SK-N-SH (cell line): ENCODE results near the gene ZNF398. TPM values are rescaled to one million over a fixed set of nuclear protein-coding genes. Genes with fewer than 3 reads are reported as not detected.

Experiments used
- CTCF ChIA-PET: fragments of 300-600, 350-600 bp; formaldehyde crosslinking; extraction: SDS; loops from one replicate; lab custom pipeline; 2021; lab: Yijun Ruan, JAX
- POLR2A ChIA-PET: fragments of 350-600 bp; sonication (Branson Sonifier 250); formaldehyde crosslinking; extraction: SDS; loops from one replicate; lab custom pipeline; 2020; ENCODE audit warnings: antibody characterized with exemption, inconsistent platforms; lab: Yijun Ruan, JAX
- DNase-seq: peaks from one replicate; pipeline ENCODE4 v3.0.0; 2012
- H2AFZ ChIP-seq: fragments of 200-600 bp; sonication (generic); 2 replicates; pipeline ENCODE4 v1.8.1; 2016; ENCODE audit warnings: antibody characterized with exemption, mild to moderate bottlenecking, low read depth
- H3F3A ChIP-seq: fragments of 200-600 bp; sonication (generic); replicated peaks from 2 replicates; pipeline ENCODE3; 2016; ENCODE audit warnings: antibody characterized with exemption, mild to moderate bottlenecking; ENCODE audit not compliant: insufficient read depth
- H3K27ac ChIP-seq, 2 experiments: fragments of 200-500 bp in 1 of 2; fragments of 200-600 bp in 1 of 2; sonication (Bioruptor generic) in 1 of 2; sonication (generic), shearing (Covaris generic) in 1 of 2; 2 replicates each; pipeline versions ENCODE4 v1.5.1 to v1.6.1; 2014 to 2016; ENCODE audit warnings: low read depth in 2 of 2, inconsistent platforms in 1 of 2, low read length in 1 of 2, mild to moderate bottlenecking in 1 of 2, mixed read lengths in 1 of 2
- H3K27me3 ChIP-seq: fragments of 200-600 bp; sonication (generic), shearing (Covaris generic); 2 replicates; pipeline ENCODE4 v1.6.1; 2016; ENCODE audit warnings: mixed run types; ENCODE audit not compliant: insufficient read depth
- H3K36me3 ChIP-seq, 2 experiments: fragments of 200-500 bp in 1 of 2; fragments of 200-600 bp in 1 of 2; sonication (Bioruptor generic) in 1 of 2; sonication (generic) in 1 of 2; replicated peaks in 1 of 2; 2 replicates each; pipeline versions ENCODE3 to v1.5.1; 2014 to 2016; ENCODE audit warnings: low read length in 1 of 2, mild to moderate bottlenecking in 1 of 2; ENCODE audit not compliant: insufficient read depth in 2 of 2, control insufficient read depth in 1 of 2
- H3K4me1 ChIP-seq, 2 experiments: fragments of 200-500 bp in 1 of 2; fragments of 200-600 bp in 1 of 2; sonication (Bioruptor generic) in 1 of 2; sonication (generic), shearing (Covaris generic) in 1 of 2; 2 replicates each; pipeline versions ENCODE4 v1.5.1 to v1.6.1; 2014 to 2016; ENCODE audit warnings: low read depth in 1 of 2, low read length in 1 of 2, mixed run types in 1 of 2; ENCODE audit not compliant: insufficient read depth in 2 of 2, control insufficient read depth in 1 of 2
- H3K4me2 ChIP-seq: fragments of 200-600 bp; sonication (generic), shearing (Covaris generic); 2 replicates; pipeline ENCODE4 v1.6.1; 2017; ENCODE audit warnings: mixed run types
- H3K4me3 ChIP-seq, 2 experiments: fragments of 200-500 bp in 1 of 2; fragments of 200-600 bp in 1 of 2; sonication (Bioruptor generic) in 1 of 2; sonication (generic), shearing (Covaris generic) in 1 of 2; 2 replicates each; pipeline versions ENCODE4 v1.5.1 to v1.8.1; 2014 to 2016; ENCODE audit warnings: low read depth in 2 of 2, inconsistent platforms in 1 of 2, low read length in 1 of 2, mild to moderate bottlenecking in 1 of 2, mixed read lengths in 1 of 2, moderate library complexity in 1 of 2
- H3K79me2 ChIP-seq: fragments of 200-600 bp; sonication (generic); 2 replicates; pipeline ENCODE4 v1.8.1; 2017; ENCODE audit warnings: mild to moderate bottlenecking; ENCODE audit not compliant: insufficient read depth
- H3K9ac ChIP-seq: fragments of 200-600 bp; sonication (generic); 2 replicates; pipeline ENCODE4 v1.6.1; 2017; ENCODE audit warnings: mixed run types
- H3K9me2 ChIP-seq: fragments of 200-600 bp; sonication (generic); 2 replicates; pipeline ENCODE4 v1.6.1; 2017; ENCODE audit warnings: mixed run types
- H3K9me3 ChIP-seq: fragments of 200-600 bp; sonication (generic); 2 replicates; pipeline ENCODE4 v1.6.1; 2017; ENCODE audit warnings: mixed run types, mild to moderate bottlenecking, moderate library complexity
- H4K20me1 ChIP-seq: fragments of 200-600 bp; sonication (generic); 2 replicates; pipeline ENCODE4 v1.6.1; 2017; ENCODE audit warnings: mild to moderate bottlenecking, mixed run types; ENCODE audit not compliant: insufficient read depth
- FOXJ3 ChIP-seq: sonication (generic); formaldehyde crosslinking; IDR thresholded peaks from 2 replicates; pipeline ENCODE4 v1.5.1; 2020; ENCODE audit warnings: mild to moderate bottlenecking, missing genetic modification reagents
- GATA2 ChIP-seq: sonication (generic); formaldehyde crosslinking; IDR thresholded peaks from 2 replicates; pipeline ENCODE4 v1.5.0; 2020; ENCODE audit warnings: mild to moderate bottlenecking, missing genetic modification reagents
- JUND ChIP-seq: IDR thresholded peaks from 2 replicates; pipeline ENCODE4 v1.4.0; 2012
- MXI1 ChIP-seq: IDR thresholded peaks from 2 replicates; pipeline ENCODE4 v1.6.1; 2012; ENCODE audit warnings: mild to moderate bottlenecking, low read depth, low read length, improper control_type of control experiment
- NFIC ChIP-seq: IDR thresholded peaks from 2 replicates; pipeline ENCODE4 v1.4.0; 2012; ENCODE audit warnings: borderline replicate concordance
- POLR2AphosphoS5 ChIP-seq: IDR thresholded peaks from 2 replicates; pipeline ENCODE4 v1.6.1; 2012; ENCODE audit warnings: low read depth, low read length
- SIN3A ChIP-seq: IDR thresholded peaks from 2 replicates; pipeline ENCODE4 v1.6.1; 2012; ENCODE audit warnings: low read depth, mild to moderate bottlenecking, low read length, moderate library complexity, borderline replicate concordance
- SMC3 ChIP-seq: IDR thresholded peaks from 2 replicates; pipeline ENCODE4 v1.6.1; 2012; ENCODE audit warnings: low read depth, low read length, improper control_type of control experiment
- TEAD4 ChIP-seq: IDR thresholded peaks from 2 replicates; pipeline ENCODE4 v1.4.0; 2012; ENCODE audit warnings: mild to moderate bottlenecking, borderline replicate concordance; ENCODE audit not compliant: insufficient read depth
- YY1 ChIP-seq: IDR thresholded peaks from 2 replicates; pipeline ENCODE4 v1.4.0; 2012; ENCODE audit warnings: low read depth, mild to moderate bottlenecking
- WGBS: methylation state at CpG from one replicate; pipeline ENCODE4 v1.1.6; 2017; ENCODE audit warnings: low lambda C conversion rate; 5-methylcytosine and 5-hydroxymethylcytosine counted together
- polyA plus RNA-seq, 3 experiments: library from polyadenylated mRNA; depleted of rRNA; stranded (reverse); fragments of >200 nt; gene quantifications; 2 replicates each; pipeline ENCODE4 v1.2.3, GENCODE V29; 2012
- TF ChIP-seq, protein P1 (sequence below): IDR thresholded peaks from 2 replicates; pipeline ENCODE4 v1.6.1; 2012; ENCODE audit warnings: mild to moderate bottlenecking, low read depth, low read length, moderate library complexity
- TF ChIP-seq, protein P2 (sequence below): IDR thresholded peaks from 2 replicates; pipeline ENCODE4 v1.4.0; 2012; ENCODE audit warnings: low read depth, borderline replicate concordance
- TF ChIP-seq, protein P3 (sequence below): fragments of 200-600 bp; sonication (generic); IDR thresholded peaks from 2 replicates; pipeline ENCODE4 v1.6.1; 2017; ENCODE audit warnings: antibody characterized with exemption, mild to moderate bottlenecking, moderate library complexity
- TF ChIP-seq, protein P4 (sequence below): IDR thresholded peaks from 2 replicates; pipeline ENCODE4 v1.4.0; 2012; ENCODE audit warnings: low read depth, borderline replicate concordance
- TF ChIP-seq, protein P5 (sequence below): IDR thresholded peaks from 2 replicates; pipeline ENCODE4; 2012

The ZNF398 gene
- polyA plus RNA-seq, 1 of the 3 experiments (the other 2 are of a cell fraction), result 4.5 TPM

DNA sequence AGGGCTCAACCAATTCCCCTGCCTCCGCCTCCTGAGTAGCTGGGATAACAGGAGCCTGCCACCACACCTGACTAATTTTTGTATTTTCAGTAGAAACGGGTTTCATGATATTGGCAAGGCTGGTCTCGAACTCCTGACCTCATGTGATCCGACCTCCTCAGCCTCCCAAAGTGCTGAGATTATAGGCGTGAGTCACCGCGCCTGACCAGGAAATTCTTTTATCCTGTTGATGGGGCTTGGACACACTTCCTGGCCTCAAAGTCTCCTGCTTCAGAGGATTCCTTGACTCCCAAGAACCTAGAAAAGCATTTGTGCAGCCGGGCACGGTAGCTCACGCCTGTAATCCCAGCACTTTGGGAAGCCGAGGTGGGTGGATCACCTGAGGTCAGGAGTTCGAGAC, 37.3 kb upstream of the ZNF398 start:
- no peaks in the 10 kb centered on the region for H3K27me3 ChIP-seq
- no peaks in the 10 kb centered on the region for H4K20me1 ChIP-seq
- no peak overlapping the region for H2AFZ ChIP-seq
- no peaks in the 10 kb centered on the region for H3K4me1 ChIP-seq
- no peak overlapping the region for H3K9ac ChIP-seq
- no peaks in the 10 kb centered on the region for H3K9me2 ChIP-seq
- no peaks in the 10 kb centered on the region for H3K79me2 ChIP-seq
- TF ChIP-seq SIN3A (no peak), NFIC (no peak), FOXJ3 (no peak), YY1 (no peak), GATA2 (no peak), MXI1 (no peak), SMC3 (no peak), TEAD4 (no peak), JUND (no peak), POLR2AphosphoS5 (no peak)
- TF ChIP-seq, protein P1, sequence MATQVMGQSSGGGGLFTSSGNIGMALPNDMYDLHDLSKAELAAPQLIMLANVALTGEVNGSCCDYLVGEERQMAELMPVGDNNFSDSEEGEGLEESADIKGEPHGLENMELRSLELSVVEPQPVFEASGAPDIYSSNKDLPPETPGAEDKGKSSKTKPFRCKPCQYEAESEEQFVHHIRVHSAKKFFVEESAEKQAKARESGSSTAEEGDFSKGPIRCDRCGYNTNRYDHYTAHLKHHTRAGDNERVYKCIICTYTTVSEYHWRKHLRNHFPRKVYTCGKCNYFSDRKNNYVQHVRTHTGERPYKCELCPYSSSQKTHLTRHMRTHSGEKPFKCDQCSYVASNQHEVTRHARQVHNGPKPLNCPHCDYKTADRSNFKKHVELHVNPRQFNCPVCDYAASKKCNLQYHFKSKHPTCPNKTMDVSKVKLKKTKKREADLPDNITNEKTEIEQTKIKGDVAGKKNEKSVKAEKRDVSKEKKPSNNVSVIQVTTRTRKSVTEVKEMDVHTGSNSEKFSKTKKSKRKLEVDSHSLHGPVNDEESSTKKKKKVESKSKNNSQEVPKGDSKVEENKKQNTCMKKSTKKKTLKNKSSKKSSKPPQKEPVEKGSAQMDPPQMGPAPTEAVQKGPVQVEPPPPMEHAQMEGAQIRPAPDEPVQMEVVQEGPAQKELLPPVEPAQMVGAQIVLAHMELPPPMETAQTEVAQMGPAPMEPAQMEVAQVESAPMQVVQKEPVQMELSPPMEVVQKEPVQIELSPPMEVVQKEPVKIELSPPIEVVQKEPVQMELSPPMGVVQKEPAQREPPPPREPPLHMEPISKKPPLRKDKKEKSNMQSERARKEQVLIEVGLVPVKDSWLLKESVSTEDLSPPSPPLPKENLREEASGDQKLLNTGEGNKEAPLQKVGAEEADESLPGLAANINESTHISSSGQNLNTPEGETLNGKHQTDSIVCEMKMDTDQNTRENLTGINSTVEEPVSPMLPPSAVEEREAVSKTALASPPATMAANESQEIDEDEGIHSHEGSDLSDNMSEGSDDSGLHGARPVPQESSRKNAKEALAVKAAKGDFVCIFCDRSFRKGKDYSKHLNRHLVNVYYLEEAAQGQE, result no peak
- TF ChIP-seq, protein P2, sequence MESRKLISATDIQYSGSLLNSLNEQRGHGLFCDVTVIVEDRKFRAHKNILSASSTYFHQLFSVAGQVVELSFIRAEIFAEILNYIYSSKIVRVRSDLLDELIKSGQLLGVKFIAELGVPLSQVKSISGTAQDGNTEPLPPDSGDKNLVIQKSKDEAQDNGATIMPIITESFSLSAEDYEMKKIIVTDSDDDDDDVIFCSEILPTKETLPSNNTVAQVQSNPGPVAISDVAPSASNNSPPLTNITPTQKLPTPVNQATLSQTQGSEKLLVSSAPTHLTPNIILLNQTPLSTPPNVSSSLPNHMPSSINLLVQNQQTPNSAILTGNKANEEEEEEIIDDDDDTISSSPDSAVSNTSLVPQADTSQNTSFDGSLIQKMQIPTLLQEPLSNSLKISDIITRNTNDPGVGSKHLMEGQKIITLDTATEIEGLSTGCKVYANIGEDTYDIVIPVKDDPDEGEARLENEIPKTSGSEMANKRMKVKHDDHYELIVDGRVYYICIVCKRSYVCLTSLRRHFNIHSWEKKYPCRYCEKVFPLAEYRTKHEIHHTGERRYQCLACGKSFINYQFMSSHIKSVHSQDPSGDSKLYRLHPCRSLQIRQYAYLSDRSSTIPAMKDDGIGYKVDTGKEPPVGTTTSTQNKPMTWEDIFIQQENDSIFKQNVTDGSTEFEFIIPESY, result no peak
- TF ChIP-seq, protein P3, sequence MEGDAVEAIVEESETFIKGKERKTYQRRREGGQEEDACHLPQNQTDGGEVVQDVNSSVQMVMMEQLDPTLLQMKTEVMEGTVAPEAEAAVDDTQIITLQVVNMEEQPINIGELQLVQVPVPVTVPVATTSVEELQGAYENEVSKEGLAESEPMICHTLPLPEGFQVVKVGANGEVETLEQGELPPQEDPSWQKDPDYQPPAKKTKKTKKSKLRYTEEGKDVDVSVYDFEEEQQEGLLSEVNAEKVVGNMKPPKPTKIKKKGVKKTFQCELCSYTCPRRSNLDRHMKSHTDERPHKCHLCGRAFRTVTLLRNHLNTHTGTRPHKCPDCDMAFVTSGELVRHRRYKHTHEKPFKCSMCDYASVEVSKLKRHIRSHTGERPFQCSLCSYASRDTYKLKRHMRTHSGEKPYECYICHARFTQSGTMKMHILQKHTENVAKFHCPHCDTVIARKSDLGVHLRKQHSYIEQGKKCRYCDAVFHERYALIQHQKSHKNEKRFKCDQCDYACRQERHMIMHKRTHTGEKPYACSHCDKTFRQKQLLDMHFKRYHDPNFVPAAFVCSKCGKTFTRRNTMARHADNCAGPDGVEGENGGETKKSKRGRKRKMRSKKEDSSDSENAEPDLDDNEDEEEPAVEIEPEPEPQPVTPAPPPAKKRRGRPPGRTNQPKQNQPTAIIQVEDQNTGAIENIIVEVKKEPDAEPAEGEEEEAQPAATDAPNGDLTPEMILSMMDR, result no peak
- TF ChIP-seq, protein P4, sequence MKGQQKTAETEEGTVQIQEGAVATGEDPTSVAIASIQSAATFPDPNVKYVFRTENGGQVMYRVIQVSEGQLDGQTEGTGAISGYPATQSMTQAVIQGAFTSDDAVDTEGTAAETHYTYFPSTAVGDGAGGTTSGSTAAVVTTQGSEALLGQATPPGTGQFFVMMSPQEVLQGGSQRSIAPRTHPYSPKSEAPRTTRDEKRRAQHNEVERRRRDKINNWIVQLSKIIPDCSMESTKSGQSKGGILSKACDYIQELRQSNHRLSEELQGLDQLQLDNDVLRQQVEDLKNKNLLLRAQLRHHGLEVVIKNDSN, result no peak
- TF ChIP-seq, protein P5, sequence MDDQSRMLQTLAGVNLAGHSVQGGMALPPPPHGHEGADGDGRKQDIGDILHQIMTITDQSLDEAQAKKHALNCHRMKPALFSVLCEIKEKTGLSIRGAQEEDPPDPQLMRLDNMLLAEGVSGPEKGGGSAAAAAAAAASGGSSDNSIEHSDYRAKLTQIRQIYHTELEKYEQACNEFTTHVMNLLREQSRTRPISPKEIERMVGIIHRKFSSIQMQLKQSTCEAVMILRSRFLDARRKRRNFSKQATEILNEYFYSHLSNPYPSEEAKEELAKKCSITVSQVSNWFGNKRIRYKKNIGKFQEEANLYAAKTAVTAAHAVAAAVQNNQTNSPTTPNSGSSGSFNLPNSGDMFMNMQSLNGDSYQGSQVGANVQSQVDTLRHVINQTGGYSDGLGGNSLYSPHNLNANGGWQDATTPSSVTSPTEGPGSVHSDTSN, result no peak
- 93% methylated on average over 12 of the region's 12 CpGs for WGBS
- no peak overlapping the region for H3K4me2 ChIP-seq
- no peak overlapping the region for H3K27ac ChIP-seq
- no peak for DNase-seq
- CTCF ChIA-PET, result no interaction called here
- H3K36me3 ChIP-seq, result no peaks in the 10 kb centered on the region
- no peaks in the 10 kb centered on the region for H3F3A ChIP-seq
- no peak overlapping the region for H3K4me3 ChIP-seq
- H3K9me3 ChIP-seq, result no peaks in the 10 kb centered on the region
- POLR2A ChIA-PET, result no interaction called here
